HuH-7 (cell line): ENCODE data around the gene TRNT1.

Source experiments
- DNase-seq: peaks from one replicate; pipeline ENCODE4 v3.0.0; 2011; ENCODE audit warnings: low spot score

The TRNT1 gene

DNA sequence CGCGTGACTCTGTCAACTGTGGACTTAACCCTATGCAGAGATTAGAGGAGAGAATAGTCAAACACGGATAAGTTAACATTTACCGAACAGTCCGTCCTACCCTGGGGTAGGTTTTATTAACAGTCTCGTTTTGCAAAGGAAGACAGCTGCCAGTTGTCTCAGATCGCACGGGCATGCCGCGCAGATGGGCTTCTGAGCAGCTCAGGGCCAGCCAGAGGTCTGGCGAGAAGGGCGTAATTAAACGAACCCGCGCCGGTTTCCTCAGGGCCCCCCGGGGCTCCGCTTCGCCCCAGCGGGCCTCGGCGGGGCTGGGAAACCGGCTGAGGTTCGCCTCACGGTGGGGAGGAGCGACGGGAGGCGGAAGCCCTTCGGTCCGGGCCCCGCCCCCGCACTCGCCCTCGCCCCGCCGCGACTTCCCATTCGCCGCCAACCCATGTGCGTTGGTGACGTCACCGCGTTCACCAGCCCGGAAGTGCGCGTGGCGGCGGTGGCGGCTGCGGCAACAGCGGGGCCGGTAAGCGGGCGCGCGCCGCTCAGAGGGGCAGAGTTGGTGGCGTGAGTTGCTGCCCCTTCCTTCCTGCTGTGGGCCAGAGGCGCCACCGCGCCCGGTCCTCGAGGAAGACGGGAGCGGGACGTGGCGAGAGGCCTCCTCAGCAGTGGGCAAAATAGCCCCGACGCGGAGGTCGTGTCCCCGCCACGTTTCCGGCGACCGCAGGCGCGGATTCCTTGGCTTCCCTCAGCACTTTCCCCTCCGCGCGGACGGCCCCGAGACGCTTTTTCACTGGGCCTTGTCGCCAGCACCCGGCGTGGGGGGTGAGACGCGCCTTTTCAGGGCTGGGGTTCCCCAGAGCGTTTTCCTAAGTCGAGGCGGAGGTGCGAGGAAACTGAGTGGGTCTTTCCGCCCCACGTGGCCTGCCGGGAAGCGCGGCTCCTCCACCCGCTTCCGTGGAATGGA, at the start of gene TRNT1:
TSS of gene TRNT1 (plus strand) at position 464 of the 955 bp plus-strand sequence. CDS start 2,101 bp downstream, outside the sequence.
- DNase-seq: peak; percentile 97

- DNase-seq: no peak
These were observed 46.4 kb upstream of the TRNT1 start for GRCh38 chr3:3080309-3080708.

- no peak for DNase-seq
These were observed 45.1 kb upstream of the TRNT1 start for GRCh38 chr3:3081381-3082233.

GRCh38 chr3:3082234-3082924, 44.4 kb upstream of the TRNT1 start:
- DNase-seq: no peak

GRCh38 chr3:3084890-3085289, 41.9 kb upstream of the TRNT1 start:
- no peak for DNase-seq

- DNase-seq: no peak
These were observed 41.0 kb upstream of the TRNT1 start for GRCh38 chr3:3085782-3086181.

DNA sequence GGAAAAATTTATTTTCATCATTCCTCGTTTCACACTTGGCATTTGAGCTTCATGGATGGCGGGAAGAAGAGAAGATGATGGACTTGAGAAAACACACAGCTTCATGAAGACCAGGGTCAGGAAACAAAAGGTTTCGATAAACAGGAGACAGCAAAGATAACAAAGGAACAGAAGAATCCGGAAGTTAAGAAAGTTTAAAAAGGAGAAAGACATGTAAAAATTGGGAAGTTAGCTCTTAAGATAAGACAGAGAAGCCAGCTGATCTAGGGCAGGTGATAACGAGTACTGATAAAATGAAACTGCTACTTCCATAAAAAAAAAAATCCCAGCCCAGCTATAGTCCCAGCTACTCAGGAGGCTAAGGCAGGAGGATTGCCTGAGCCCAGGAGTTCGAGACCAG, 40.5 kb upstream of the TRNT1 start:
- DNase-seq: no peak

GRCh38 chr3:3087279-3087678, 39.5 kb upstream of the TRNT1 start:
- no peak for DNase-seq

GRCh38 chr3:3087716-3088465, 38.8 kb upstream of the TRNT1 start:
- DNase-seq: no peak

DNA sequence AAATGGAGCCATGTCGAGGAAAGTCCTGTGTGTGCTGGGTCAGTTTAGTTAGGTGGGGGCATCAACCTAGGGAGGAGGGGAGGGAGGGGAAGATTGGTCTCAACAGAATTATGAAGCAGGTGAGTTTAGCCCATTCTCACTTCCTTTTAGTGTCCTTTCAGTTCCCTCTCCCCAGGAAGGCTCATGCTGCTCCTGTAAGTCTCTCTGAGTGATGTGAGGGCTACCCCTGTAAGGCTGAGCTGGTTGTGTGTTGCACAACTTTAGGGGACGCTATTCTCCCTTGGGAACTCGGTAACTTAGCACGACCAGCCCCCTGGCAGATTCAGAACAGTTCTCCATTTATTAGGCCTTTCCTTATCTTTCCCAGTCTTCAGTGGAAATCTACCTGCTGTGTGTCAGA, 37.7 kb upstream of the TRNT1 start:
- DNase-seq: no peak

DNA sequence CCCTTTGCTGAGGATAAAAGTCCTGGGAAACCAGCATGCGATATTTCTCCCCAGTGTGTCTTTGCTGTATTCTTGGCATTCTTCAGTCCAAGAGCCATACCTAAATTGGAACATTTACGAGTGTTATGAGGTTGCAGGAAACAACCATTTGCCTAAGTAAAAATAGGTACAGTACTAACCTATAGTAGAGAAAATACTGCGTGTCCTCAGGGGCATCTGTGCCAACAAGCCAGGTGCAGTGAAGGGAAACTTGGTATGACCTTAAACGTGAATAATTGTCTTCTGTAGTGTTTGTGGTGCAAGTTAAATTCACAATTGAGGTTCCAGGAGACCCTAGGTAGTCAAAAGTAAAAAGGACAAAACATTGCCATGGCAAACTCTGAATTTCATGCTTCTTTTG, 28.8 kb upstream of the TRNT1 start:
- DNase-seq: no peak

GRCh38 chr3:3101660-3102458, 24.9 kb upstream of the TRNT1 start:
- DNase-seq: no peak

DNA sequence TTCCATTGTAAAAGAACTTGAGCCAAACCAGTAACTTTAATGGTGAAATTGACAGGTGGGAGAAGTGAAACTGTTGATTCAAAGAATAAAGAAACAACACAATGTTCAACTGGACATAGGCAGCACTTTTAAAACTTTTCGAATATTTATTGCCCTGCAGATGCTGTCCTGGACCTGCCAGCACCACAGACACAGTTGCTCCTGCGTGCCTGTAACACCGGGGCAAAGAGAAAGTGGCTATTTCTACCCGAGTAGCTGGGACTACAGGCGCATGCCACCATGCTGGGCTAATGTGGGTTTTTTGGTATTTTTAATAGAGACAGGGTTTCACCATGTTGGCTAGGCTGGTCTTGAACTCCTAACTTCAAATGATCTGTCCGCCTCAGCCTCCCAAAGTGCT, 24.0 kb upstream of the TRNT1 start:
- no peak for DNase-seq

GRCh38 chr3:3105246-3105645, 21.5 kb upstream of the TRNT1 start:
- no peak for DNase-seq

GRCh38 chr3:3105815-3106214, 20.9 kb upstream of the TRNT1 start:
- no peak for DNase-seq

- DNase-seq: no peak
These were observed 19.6 kb upstream of the TRNT1 start for GRCh38 chr3:3107181-3107580.

DNA sequence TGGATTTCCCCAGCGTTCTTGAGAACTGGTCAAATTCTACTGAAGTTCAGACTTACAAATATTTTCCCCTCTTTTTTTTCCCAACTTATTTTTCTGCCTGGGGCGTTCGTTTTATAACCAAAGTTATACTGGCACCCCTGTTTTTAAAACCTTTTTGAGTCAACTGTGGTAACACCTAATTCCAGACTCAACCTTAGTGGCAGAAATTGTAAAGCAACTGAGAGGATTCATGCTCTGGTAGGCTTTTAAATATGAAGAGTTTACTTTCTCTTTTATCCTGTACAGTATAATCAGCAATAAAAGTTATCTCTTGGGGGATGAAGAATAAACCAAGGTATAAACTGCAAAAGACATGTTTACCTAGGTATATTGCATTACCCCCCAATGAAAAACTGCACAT, 18.9 kb upstream of the TRNT1 start:
- DNase-seq: no peak

DNA sequence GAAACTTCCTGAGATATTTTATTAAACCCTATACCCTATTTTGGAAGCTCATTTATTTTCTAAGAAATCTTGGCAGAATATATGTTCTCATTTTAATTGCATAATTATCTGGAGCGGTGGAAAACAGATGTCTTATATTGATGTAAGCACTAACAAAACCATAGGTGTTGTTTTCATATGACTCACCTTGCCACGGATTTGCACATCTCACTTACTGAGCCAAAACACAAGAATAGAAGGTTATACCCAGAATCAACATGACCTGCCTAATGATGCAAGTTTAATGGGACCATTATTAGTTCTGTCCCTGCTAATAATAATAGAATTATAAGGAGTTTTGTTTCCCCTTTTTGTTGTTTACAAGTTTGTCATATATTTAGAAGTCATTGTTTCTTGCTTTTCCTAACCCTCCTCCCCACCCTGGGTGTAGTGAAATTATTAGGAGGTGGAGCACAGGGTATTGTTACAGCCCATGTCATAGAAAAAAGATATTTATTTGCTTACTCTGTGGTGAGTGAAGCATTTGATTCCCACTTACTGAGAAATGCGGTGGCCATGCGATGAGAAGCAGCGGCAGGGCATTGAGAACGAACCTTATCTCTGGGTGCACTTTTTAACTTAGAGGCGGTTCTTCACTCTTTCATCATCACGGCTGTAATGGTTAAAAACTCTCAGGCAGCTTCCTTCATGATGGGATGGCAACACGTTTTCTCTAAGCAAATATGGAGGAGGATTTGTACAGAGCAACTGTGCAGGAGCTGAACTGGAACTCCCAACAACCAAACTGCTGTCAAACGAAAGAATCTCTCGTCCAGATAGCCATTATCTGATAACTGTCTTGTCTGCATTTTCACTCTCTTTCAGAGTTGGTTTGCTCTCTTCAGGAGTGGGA, 17.1 kb upstream of the TRNT1 start:
- no peak for DNase-seq

DNA sequence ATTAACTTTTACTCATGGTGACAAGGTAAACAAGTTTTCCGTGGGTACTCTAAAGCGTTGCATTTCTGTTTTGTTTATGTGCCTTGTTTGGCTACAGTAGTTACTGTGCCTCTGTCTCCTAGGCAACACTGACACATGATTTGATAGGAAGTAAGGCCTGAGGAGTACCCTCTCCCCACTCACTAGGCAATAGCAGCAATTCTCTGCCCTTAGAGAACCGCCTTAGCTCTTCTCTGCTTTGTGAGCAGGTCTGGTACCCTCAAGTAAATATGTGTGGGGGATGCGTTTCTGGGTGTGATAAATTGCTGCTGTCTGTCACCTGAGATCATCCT, 16.5 kb upstream of the TRNT1 start, which contains the start of gene IL5RA:
TSS of gene IL5RA (minus strand) at position 76 of the 332 bp plus-strand sequence. CDS start 5,390 bp downstream, outside the sequence.
- DNase-seq: no peak
